Vagina (tissue), 2 donors: ENCODE results near the gene GBP5. TPM values are rescaled to one million over a fixed set of nuclear protein-coding genes. Genes with fewer than 3 reads are reported as not detected.

Experiments
- DNase-seq, 2 donors: peaks; one replicate each; pipeline ENCODE4 v3.0.0-alpha.2; 2017; ENCODE audit errors: extremely low spot score in 2 of 2
- H3K27ac ChIP-seq: fragments of 200-600 bp; sonication (generic); one replicate; pipeline ENCODE4 v1.5.1; 2019
- H3K27me3 ChIP-seq: fragments of 200-600 bp; sonication (generic); one replicate; pipeline ENCODE4 v1.5.1; 2019
- H3K36me3 ChIP-seq, 2 donors: fragments of 200-600 bp; sonication (generic); one replicate each; pipeline ENCODE4 v1.5.1; 2017 to 2019
- H3K4me1 ChIP-seq: fragments of 200-600 bp; sonication (generic); one replicate; pipeline ENCODE4 v1.5.1; 2019
- H3K4me3 ChIP-seq, 2 donors: fragments of 200-600 bp; sonication (generic); 1 replicate in 1 of 2; 2 replicates in 1 of 2; pipeline ENCODE4 v1.5.1; 2016 to 2019
- H3K9me3 ChIP-seq: fragments of 200-600 bp; sonication (generic); one replicate; pipeline ENCODE4 v1.5.1; 2019
- POLR2A ChIP-seq, 2 donors: fragments of 450-650 bp; IDR thresholded peaks; one replicate each; pipeline ENCODE4 v1.6.1; 2017; ENCODE audit warnings: antibody characterized with exemption in 2 of 2, mild to moderate bottlenecking in 2 of 2, moderate library complexity in 2 of 2
- POLR2AphosphoS5 ChIP-seq, 2 donors: sonication (generic); formaldehyde crosslinking; IDR thresholded peaks; one replicate each; pipeline ENCODE4 v1.9.0; 2017; ENCODE audit warnings: antibody characterized with exemption in 2 of 2, mild to moderate bottlenecking in 2 of 2, low read depth in 1 of 2; ENCODE audit not compliant: insufficient read depth in 1 of 2
- intact Hi-C: fragments of 100-400 bp; cut with DNase I; formaldehyde crosslinking; loops from one replicate; pipeline ENCODE4 v1.15.1; 2023
- total RNA-seq: library from RNA; depleted of rRNA; stranded (reverse); fragments of >200 nt; gene quantifications from one replicate; pipeline ENCODE4 v1.2.3, GENCODE V29; 2016
- TF ChIP-seq, protein P1 (sequence below), 3 experiments: fragments of 450-650 bp in 2 of 3; fragments of 200-600 bp in 1 of 3; sonication (generic) in 1 of 3; IDR thresholded peaks; one replicate each; pipeline ENCODE4 v1.5.1; 2017 to 2019; ENCODE audit warnings: antibody characterized with exemption in 3 of 3, mild to moderate bottlenecking in 2 of 3, moderate library complexity in 2 of 3

Gene GBP5
- total RNA-seq, 1 donor from 2014 or later: 4.2 TPM

DNA sequence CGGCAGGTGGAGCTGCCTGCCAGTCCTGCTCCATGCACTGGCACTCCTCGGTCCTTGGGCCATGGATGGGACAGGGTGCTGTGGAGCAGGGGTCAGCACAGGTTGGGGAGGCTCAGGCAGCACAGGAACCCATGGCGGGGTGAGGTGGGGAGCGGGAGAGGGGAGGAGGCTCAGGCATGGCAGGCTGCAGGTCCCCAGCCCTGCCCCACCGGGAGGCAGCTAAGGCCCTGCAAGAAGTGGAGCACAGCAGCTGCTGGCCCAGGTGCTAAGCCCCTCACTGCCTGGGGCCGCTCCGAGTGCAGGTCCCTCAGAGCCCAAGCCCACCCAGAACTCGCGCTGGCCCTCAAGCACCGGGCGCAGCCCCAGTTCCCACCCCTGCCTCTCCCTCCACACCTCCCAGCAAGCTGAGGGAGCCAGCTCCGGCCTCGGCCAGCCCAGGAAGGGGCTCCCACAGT is 691 bp upstream of the GBP5 start:
- H3K27ac ChIP-seq: no peak overlapping the region

GRCh38 chr1:89271341-89272015 is 1.2 kb downstream of the GBP5 start:
- H3K4me1 ChIP-seq: peaks cover 9% of the 10 kb centered on the region
- TF ChIP-seq POLR2AphosphoS5 (IDR thresholded peaks at IDR 0.05; ENCODE audit: insufficient read depth in 1 of 2, low read depth in 1 of 2): peak in 1 of 2 donors; percentile 22
- TF ChIP-seq, protein P1, sequence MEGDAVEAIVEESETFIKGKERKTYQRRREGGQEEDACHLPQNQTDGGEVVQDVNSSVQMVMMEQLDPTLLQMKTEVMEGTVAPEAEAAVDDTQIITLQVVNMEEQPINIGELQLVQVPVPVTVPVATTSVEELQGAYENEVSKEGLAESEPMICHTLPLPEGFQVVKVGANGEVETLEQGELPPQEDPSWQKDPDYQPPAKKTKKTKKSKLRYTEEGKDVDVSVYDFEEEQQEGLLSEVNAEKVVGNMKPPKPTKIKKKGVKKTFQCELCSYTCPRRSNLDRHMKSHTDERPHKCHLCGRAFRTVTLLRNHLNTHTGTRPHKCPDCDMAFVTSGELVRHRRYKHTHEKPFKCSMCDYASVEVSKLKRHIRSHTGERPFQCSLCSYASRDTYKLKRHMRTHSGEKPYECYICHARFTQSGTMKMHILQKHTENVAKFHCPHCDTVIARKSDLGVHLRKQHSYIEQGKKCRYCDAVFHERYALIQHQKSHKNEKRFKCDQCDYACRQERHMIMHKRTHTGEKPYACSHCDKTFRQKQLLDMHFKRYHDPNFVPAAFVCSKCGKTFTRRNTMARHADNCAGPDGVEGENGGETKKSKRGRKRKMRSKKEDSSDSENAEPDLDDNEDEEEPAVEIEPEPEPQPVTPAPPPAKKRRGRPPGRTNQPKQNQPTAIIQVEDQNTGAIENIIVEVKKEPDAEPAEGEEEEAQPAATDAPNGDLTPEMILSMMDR (IDR thresholded peaks at IDR 0.05): no peak
- intact Hi-C loops: no loop called here
- DNase-seq: no peak
- no peaks in the 10 kb centered on the region for H3K9me3 ChIP-seq
- H3K4me3 ChIP-seq: peak overlapping the region in 1 of 2 donors; percentile 14
- H3K27me3 ChIP-seq: no peaks in the 10 kb centered on the region
- H3K27ac ChIP-seq: no peak overlapping the region
- no peaks in the 10 kb centered on the region for H3K36me3 ChIP-seq

More for the DNA sequence above, 691 bp upstream of the GBP5 start:
- no peaks in the 10 kb centered on the region for H3K36me3 ChIP-seq
- TF ChIP-seq, protein P1 (IDR thresholded peaks at IDR 0.05): no peak
- no peak for TF ChIP-seq POLR2A (IDR thresholded peaks at IDR 0.05)
- TF ChIP-seq POLR2AphosphoS5 (IDR thresholded peaks at IDR 0.05; ENCODE audit: insufficient read depth in 1 of 2, low read depth in 1 of 2): no peak
- DNase-seq: no peak
- no peaks in the 10 kb centered on the region for H3K9me3 ChIP-seq
- H3K4me1 ChIP-seq: peaks cover 9% of the 10 kb centered on the region
- intact Hi-C loops: no loop called here
- H3K4me3 ChIP-seq: no peak overlapping the region
- no peaks in the 10 kb centered on the region for H3K27me3 ChIP-seq

GRCh38 chr1:89270423-89270822 is 2.2 kb downstream of the GBP5 start:
- DNase-seq: no peak
- no peaks in the 10 kb centered on the region for H3K36me3 ChIP-seq
- no peak overlapping the region for H3K4me3 ChIP-seq
- peaks cover 9% of the 10 kb centered on the region for H3K4me1 ChIP-seq
- H3K27ac ChIP-seq: no peak overlapping the region
- H3K27me3 ChIP-seq: no peaks in the 10 kb centered on the region
- TF ChIP-seq, protein P1 (IDR thresholded peaks at IDR 0.05): no peak
- TF ChIP-seq POLR2A (IDR thresholded peaks at IDR 0.05) (no peak), POLR2AphosphoS5 (IDR thresholded peaks at IDR 0.05; ENCODE audit: insufficient read depth in 1 of 2, low read depth in 1 of 2) (no peak)
- intact Hi-C loops: no loop called here
- no peaks in the 10 kb centered on the region for H3K9me3 ChIP-seq

- H3K4me1 ChIP-seq: no peaks in the 10 kb centered on the region
- H3K27ac ChIP-seq: no peak overlapping the region
- no peak for TF ChIP-seq POLR2AphosphoS5 (IDR thresholded peaks at IDR 0.05; ENCODE audit: insufficient read depth in 1 of 2, low read depth in 1 of 2)
- TF ChIP-seq, protein P1 (IDR thresholded peaks at IDR 0.05): no peak
- no peak for TF ChIP-seq POLR2A (IDR thresholded peaks at IDR 0.05)
- H3K36me3 ChIP-seq: no peaks in the 10 kb centered on the region
- H3K4me3 ChIP-seq: no peak overlapping the region
- no peaks in the 10 kb centered on the region for H3K27me3 ChIP-seq
- intact Hi-C loops: no loop called here
- DNase-seq: no peak
- no peaks in the 10 kb centered on the region for H3K9me3 ChIP-seq
These were observed 3.4 kb downstream of the GBP5 start for GRCh38 chr1:89269277-89269676.

GRCh38 chr1:89262643-89263042 is 10.0 kb downstream of the GBP5 start:
- Histone ChIP-seq H3K36me3 (no peaks in the 10 kb centered on the region), H3K4me3 (peak overlapping the region in 1 of 2 donors; percentile 6), H3K27me3 (no peaks in the 10 kb centered on the region), H3K9me3 (no peaks in the 10 kb centered on the region), H3K27ac (no peak overlapping the region), H3K4me1 (peaks cover 22% of the 10 kb centered on the region)
- TF ChIP-seq POLR2AphosphoS5 (IDR thresholded peaks at IDR 0.05; ENCODE audit: insufficient read depth in 1 of 2, low read depth in 1 of 2) (no peak), POLR2A (IDR thresholded peaks at IDR 0.05) (no peak)
- TF ChIP-seq, protein P1 (IDR thresholded peaks at IDR 0.05): no peak
- intact Hi-C loops: no loop called here
- no peak for DNase-seq
